Lower leg skin (tissue), 3 donors: Measurements from ENCODE around the gene TADA2B.

ENCODE experiments used
- CTCF ChIP-seq, 3 donors: fragments of 450-650 bp; IDR thresholded peaks; one replicate each; pipeline ENCODE4 v1.5.1; 2016; ENCODE audit warnings: antibody characterized with exemption in 3 of 3, mild to moderate bottlenecking in 3 of 3, moderate library complexity in 2 of 3
- POLR2A ChIP-seq, 2 donors: fragments of 450-650 bp; IDR thresholded peaks; one replicate each; pipeline ENCODE4 v1.6.1; 2016 to 2017; ENCODE audit warnings: antibody characterized with exemption in 2 of 2, mild to moderate bottlenecking in 1 of 2, moderate library complexity in 1 of 2

DNA sequence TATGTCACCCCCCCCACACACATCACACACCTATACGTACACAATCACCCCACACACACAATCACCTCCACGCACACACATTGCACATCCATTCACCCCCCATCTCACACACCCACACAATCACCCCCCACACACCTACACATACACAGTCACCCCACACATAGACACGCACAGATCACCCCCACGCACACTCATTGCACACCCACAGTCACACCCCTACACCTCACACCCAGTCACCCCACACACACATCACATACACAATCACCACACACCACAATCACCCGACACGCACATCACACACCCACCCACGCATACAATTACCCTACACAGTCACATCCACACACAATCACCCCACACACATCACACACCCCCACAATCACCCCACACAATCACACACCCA lies 15.9 kb upstream of the TADA2B start:
- TF ChIP-seq CTCF (IDR thresholded peaks at IDR 0.05) (no peak), POLR2A (IDR thresholded peaks at IDR 0.05) (no peak)
